H9 (cell line): Measurements from ENCODE around the gene ACADS. TPM values are rescaled to one million over a fixed set of nuclear protein-coding genes. Genes with fewer than 3 reads are reported as not detected.

Experiments used
- DNase-seq: peaks from one replicate; pipeline ENCODE4 v3.0.0-alpha.2; 2017
- H2AFZ ChIP-seq: one replicate; pipeline ENCODE4 v1.6.1; 2013; ENCODE audit warnings: mild to moderate bottlenecking, low read length, control low read depth, moderate library complexity
- H2AK5ac ChIP-seq: 2 replicates; pipeline ENCODE4 v1.6.1; 2013; ENCODE audit warnings: low read length, control low read depth, mixed read lengths; ENCODE audit not compliant: insufficient read length
- H2BK120ac ChIP-seq: one replicate; pipeline ENCODE4 v1.6.1; 2013; ENCODE audit warnings: low read depth, mild to moderate bottlenecking, low read length, control low read depth, inconsistent platforms; ENCODE audit not compliant: poor library complexity, severe bottlenecking
- H2BK12ac ChIP-seq: 2 replicates; pipeline ENCODE4 v1.6.1; 2013; ENCODE audit warnings: low read length, control low read depth, mixed read lengths, low read depth; ENCODE audit not compliant: insufficient read length
- H2BK15ac ChIP-seq: 2 replicates; pipeline ENCODE4 v1.6.1; 2013; ENCODE audit warnings: low read depth, low read length, control low read depth
- H2BK20ac ChIP-seq: one replicate; pipeline ENCODE4 v1.6.1; 2013; ENCODE audit warnings: low read depth, mild to moderate bottlenecking, low read length, control low read depth, inconsistent platforms; ENCODE audit not compliant: poor library complexity, severe bottlenecking
- H2BK5ac ChIP-seq: 2 replicates; pipeline ENCODE4 v1.6.1; 2013; ENCODE audit warnings: low read length, control low read depth, mixed read lengths; ENCODE audit not compliant: insufficient read length
- H3K14ac ChIP-seq: 2 replicates; pipeline ENCODE4 v1.6.1; 2013; ENCODE audit warnings: low read length, control low read depth; ENCODE audit not compliant: insufficient read depth
- H3K18ac ChIP-seq: 2 replicates; pipeline ENCODE4 v1.6.1; 2013; ENCODE audit warnings: low read depth, mild to moderate bottlenecking, mixed read lengths, low read length, control low read depth; ENCODE audit not compliant: insufficient read length
- H3K23ac ChIP-seq: 2 replicates; pipeline ENCODE4 v1.6.1; 2013; ENCODE audit warnings: low read length, control low read depth, mixed read lengths, low read depth; ENCODE audit not compliant: insufficient read length
- H3K23me2 ChIP-seq: 2 replicates; pipeline ENCODE4 v1.6.1; 2013; ENCODE audit warnings: low read depth, mild to moderate bottlenecking, mixed read lengths, low read length, control low read depth; ENCODE audit not compliant: insufficient read length, poor library complexity, severe bottlenecking
- H3K27ac ChIP-seq: 2 replicates; pipeline ENCODE4 v1.5.1; 2013; ENCODE audit warnings: low read length, control low read depth, mixed read lengths, low read depth; ENCODE audit not compliant: insufficient read length
- H3K27me3 ChIP-seq: 2 replicates; pipeline ENCODE4 v1.6.1; 2013; ENCODE audit warnings: low read length, control low read depth, inconsistent platforms; ENCODE audit not compliant: insufficient read depth
- H3K4ac ChIP-seq: 2 replicates; pipeline ENCODE4 v1.6.1; 2013; ENCODE audit warnings: low read depth, mild to moderate bottlenecking, control low read depth, inconsistent platforms, low read length, moderate library complexity
- H3K4me1 ChIP-seq: 2 replicates; pipeline ENCODE4 v1.6.1; 2013; ENCODE audit warnings: low read length, control low read depth, inconsistent platforms; ENCODE audit not compliant: insufficient read depth
- H3K4me2 ChIP-seq: 2 replicates; pipeline ENCODE4 v1.6.1; 2013; ENCODE audit warnings: low read length, control low read depth, mixed read lengths; ENCODE audit not compliant: insufficient read length, insufficient read depth
- H3K56ac ChIP-seq: 2 replicates; pipeline ENCODE4 v1.6.1; 2013; ENCODE audit warnings: low read depth, mild to moderate bottlenecking, mixed read lengths, low read length, control low read depth; ENCODE audit not compliant: insufficient read length
- H3K79me1 ChIP-seq: 2 replicates; pipeline ENCODE4 v1.6.1; 2013; ENCODE audit warnings: low read depth, mild to moderate bottlenecking, moderate library complexity, low read length, control low read depth, inconsistent platforms; ENCODE audit not compliant: insufficient read depth, poor library complexity, severe bottlenecking
- H3K79me2 ChIP-seq: 2 replicates; pipeline ENCODE4 v1.6.1; 2013; ENCODE audit warnings: low read length, control low read depth, inconsistent platforms; ENCODE audit not compliant: insufficient read depth
- H3K9ac ChIP-seq: 2 replicates; pipeline ENCODE4 v1.6.1; 2013; ENCODE audit warnings: low read length, control low read depth, mixed read lengths; ENCODE audit not compliant: insufficient read length; ENCODE audit errors: extremely low read depth
- H3K9me3 ChIP-seq: one replicate; pipeline ENCODE4 v1.6.1; 2013; ENCODE audit warnings: low read depth, low read length, inconsistent platforms; ENCODE audit not compliant: control insufficient read depth
- H3T11ph ChIP-seq: one replicate; pipeline ENCODE4 v1.6.1; 2013; ENCODE audit warnings: mild to moderate bottlenecking, low read length, control low read depth, inconsistent platforms
- H4K20me1 ChIP-seq: one replicate; pipeline ENCODE4 v1.6.1; 2013; ENCODE audit not compliant: control insufficient read depth, insufficient read length, insufficient read depth
- H4K5ac ChIP-seq: 2 replicates; pipeline ENCODE4 v1.6.1; 2013; ENCODE audit warnings: low read depth, mild to moderate bottlenecking, mixed read lengths, low read length, control low read depth; ENCODE audit not compliant: insufficient read length
- H4K8ac ChIP-seq: replicated peaks from 2 replicates; pipeline ENCODE4 v1.6.1; 2013; ENCODE audit warnings: low read length, control low read depth, mixed read lengths, low read depth; ENCODE audit not compliant: insufficient read length
- H4K91ac ChIP-seq: 2 replicates; pipeline ENCODE4 v1.6.1; 2013; ENCODE audit warnings: low read depth, mild to moderate bottlenecking, moderate library complexity, mixed read lengths, low read length, control low read depth; ENCODE audit not compliant: insufficient read length
- H3K27ac Mint-ChIP-seq, 3 experiments: 2 replicates in 2 of 3; 3 replicates in 1 of 3; pipeline ENCODE4 v1.8.0; 2020 to 2021; ENCODE audit warnings: mixed read lengths in 3 of 3, mild to moderate bottlenecking in 1 of 3, moderate library complexity in 1 of 3
- H3K27me3 Mint-ChIP-seq: 2 replicates; pipeline ENCODE4 v1.8.0; 2021; ENCODE audit warnings: low read depth, mild to moderate bottlenecking, moderate library complexity, mixed read lengths
- H3K36me3 Mint-ChIP-seq, 3 experiments: 2 replicates in 2 of 3; 3 replicates in 1 of 3; pipeline ENCODE4 v1.8.0; 2020 to 2021; ENCODE audit warnings: low read depth in 3 of 3, mixed read lengths in 3 of 3; ENCODE audit not compliant: insufficient read depth in 1 of 3
- H3K4me1 Mint-ChIP-seq, 2 experiments: 2 replicates each; pipeline ENCODE4 v1.8.0; 2020; ENCODE audit warnings: mixed read lengths in 2 of 2
- H3K4me3 Mint-ChIP-seq, 2 experiments: 2 replicates in 1 of 2; 3 replicates in 1 of 2; pipeline ENCODE4 v1.8.0; 2020 to 2021; ENCODE audit warnings: mild to moderate bottlenecking in 2 of 2, mixed read lengths in 2 of 2, moderate library complexity in 1 of 2
- H3K9me3 Mint-ChIP-seq, 2 experiments: 2 replicates in 1 of 2; 3 replicates in 1 of 2; pipeline ENCODE4 v1.8.0; 2020; ENCODE audit warnings: mild to moderate bottlenecking in 2 of 2, mixed read lengths in 2 of 2, moderate library complexity in 1 of 2
- WGBS: extraction: QIAGEN DNeasy Blood & Tissue Kit; methylation state at CpG from one replicate; pipeline ENCODE4 v1.1.7; 2013; ENCODE audit warnings: missing lambda C conversion rate, low lambda C conversion rate, mixed read lengths; ENCODE audit not compliant: insufficient read length; ENCODE audit errors: extremely low coverage; 5-methylcytosine and 5-hydroxymethylcytosine counted together
- total RNA-seq: library from RNA; stranded (reverse); gene quantifications from 2 replicates; pipeline ENCODE4 v1.2.1, GENCODE V29; 2021
- TF ChIP-seq, protein P1 (sequence below): fragments of 200-600 bp; sonication (generic); conservative IDR thresholded peaks from 3 replicates; pipeline ENCODE4 v1.8.0; 2021; ENCODE audit warnings: antibody characterized with exemption, mild to moderate bottlenecking

The ACADS gene
- total RNA-seq, 1 experiment from 2014 or later, result 8.3 TPM

DNA sequence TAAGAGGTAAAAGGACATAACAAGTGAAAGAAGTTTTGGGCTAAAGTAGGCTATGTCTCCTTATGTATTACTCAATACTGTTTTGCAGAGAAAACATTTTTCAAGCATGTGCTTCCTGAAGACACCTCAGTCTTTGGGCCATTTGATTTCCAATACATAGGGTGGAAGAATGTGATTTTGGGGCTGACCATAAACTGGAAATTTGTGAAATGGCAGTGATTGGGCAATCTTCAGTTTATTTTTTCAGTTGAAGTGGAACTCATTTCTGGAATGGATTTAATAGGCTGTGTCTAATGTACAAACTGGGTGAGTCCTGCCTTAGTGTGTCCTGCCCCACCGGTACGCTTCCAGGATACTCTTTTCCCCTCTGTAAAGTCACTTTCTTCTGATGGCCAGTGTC, 2.8 kb upstream of the ACADS start:
- H3K14ac ChIP-seq, result no peak overlapping the region
- H4K5ac ChIP-seq, result no peak overlapping the region
- H2BK5ac ChIP-seq, result no peak overlapping the region
- no peak overlapping the region for H3K9ac ChIP-seq
- no peak overlapping the region for H2BK12ac ChIP-seq
- no peak overlapping the region for H2AK5ac ChIP-seq
- H3K27me3 Mint-ChIP-seq, result peaks cover 7% of the 10 kb centered on the region; the same call in 1 of the 2 replicates
- no peaks in the 10 kb centered on the region for H3K27me3 ChIP-seq
- H3T11ph ChIP-seq, result no peak overlapping the region
- H3K79me2 ChIP-seq, result 0 out of 2 replicates have a peak, but pooled peaks cover 2% of the 10 kb centered on the region
- H3K9me3 ChIP-seq, result no peaks in the 10 kb centered on the region
- H3K27ac Mint-ChIP-seq, result no peak overlapping the region
- no peak overlapping the region for H3K4ac ChIP-seq
- no peaks in the 10 kb centered on the region; a peak in 1 of 5 replicates for H3K9me3 Mint-ChIP-seq
- H3K18ac ChIP-seq, result no peak overlapping the region
- no peak overlapping the region for H3K4me2 ChIP-seq
- no peak for DNase-seq
- no peak overlapping the region for H2AFZ ChIP-seq
- no peak overlapping the region for H3K23ac ChIP-seq
- TF ChIP-seq, protein P1, sequence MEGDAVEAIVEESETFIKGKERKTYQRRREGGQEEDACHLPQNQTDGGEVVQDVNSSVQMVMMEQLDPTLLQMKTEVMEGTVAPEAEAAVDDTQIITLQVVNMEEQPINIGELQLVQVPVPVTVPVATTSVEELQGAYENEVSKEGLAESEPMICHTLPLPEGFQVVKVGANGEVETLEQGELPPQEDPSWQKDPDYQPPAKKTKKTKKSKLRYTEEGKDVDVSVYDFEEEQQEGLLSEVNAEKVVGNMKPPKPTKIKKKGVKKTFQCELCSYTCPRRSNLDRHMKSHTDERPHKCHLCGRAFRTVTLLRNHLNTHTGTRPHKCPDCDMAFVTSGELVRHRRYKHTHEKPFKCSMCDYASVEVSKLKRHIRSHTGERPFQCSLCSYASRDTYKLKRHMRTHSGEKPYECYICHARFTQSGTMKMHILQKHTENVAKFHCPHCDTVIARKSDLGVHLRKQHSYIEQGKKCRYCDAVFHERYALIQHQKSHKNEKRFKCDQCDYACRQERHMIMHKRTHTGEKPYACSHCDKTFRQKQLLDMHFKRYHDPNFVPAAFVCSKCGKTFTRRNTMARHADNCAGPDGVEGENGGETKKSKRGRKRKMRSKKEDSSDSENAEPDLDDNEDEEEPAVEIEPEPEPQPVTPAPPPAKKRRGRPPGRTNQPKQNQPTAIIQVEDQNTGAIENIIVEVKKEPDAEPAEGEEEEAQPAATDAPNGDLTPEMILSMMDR, result no peak
- no peaks in the 10 kb centered on the region for H4K20me1 ChIP-seq
- no peak overlapping the region for H2BK20ac ChIP-seq
- no CpG with 5 or more reads among the region's 2 CpGs for whole genome bisulfite sequencing
- H3K4me3 Mint-ChIP-seq, result no peak overlapping the region
- no peak overlapping the region for H2BK15ac ChIP-seq
- no peak overlapping the region for H2BK120ac ChIP-seq
- no peak overlapping the region for H3K56ac ChIP-seq
- peaks cover 28 to 63% (median 63%) of the 10 kb centered on the region in 3 experiments for H3K36me3 Mint-ChIP-seq
- no peaks in the 10 kb centered on the region for H3K4me1 ChIP-seq
- H4K8ac ChIP-seq, result no peak overlapping the region
- H3K4me1 Mint-ChIP-seq, result peaks cover 14 to 17% of the 10 kb centered on the region in 2 experiments
- no peak overlapping the region for H4K91ac ChIP-seq
- H3K23me2 ChIP-seq, result peaks cover 5% of the 10 kb centered on the region
- H3K79me1 ChIP-seq, result no peaks in the 10 kb centered on the region
- H3K27ac ChIP-seq, result no peak overlapping the region
